ENCODE results near the gene TMEM186.
"Not testable (repeated sequence)": the region's sequence is repeated elsewhere in the genome, so short reads cannot be mapped to it uniquely, and the experiment has no call there.

TMEM186 gene

GRCh38 chr16:8761078-8761477 lies 36.4 kb downstream of the TMEM186 start:
- no peak for DNase-seq (ENCODE audit: low spot score)
- no peak overlapping the region for H3K27ac ChIP-seq
- no peak overlapping the region for H3K4me3 ChIP-seq
- no peak for TF ChIP-seq CTCF (IDR thresholded peaks at IDR 0.05)

- no peak for DNase-seq (ENCODE audit: low spot score)
- no peak overlapping the region for H3K4me3 ChIP-seq
- no peak for TF ChIP-seq CTCF (IDR thresholded peaks at IDR 0.05)
- H3K27ac ChIP-seq = no peak overlapping the region
Observed at GRCh38 chr16:8760021-8760420, 37.4 kb downstream of the TMEM186 start.

- no peak for TF ChIP-seq CTCF (IDR thresholded peaks at IDR 0.05)
- no peak overlapping the region for H3K27ac ChIP-seq
- DNase-seq (ENCODE audit: low spot score) = no peak
- H3K4me3 ChIP-seq = no peak overlapping the region
Observed at GRCh38 chr16:8758022-8758421, 39.4 kb downstream of the TMEM186 start.

- DNase-seq (ENCODE audit: low spot score) = no peak
- no peak overlapping the region for H3K27ac ChIP-seq
- no peak for TF ChIP-seq CTCF (IDR thresholded peaks at IDR 0.05)
- no peak overlapping the region for H3K4me3 ChIP-seq
Observed at GRCh38 chr16:8756755-8757154, 40.7 kb downstream of the TMEM186 start.

- H3K4me3 ChIP-seq = no peak overlapping the region
- TF ChIP-seq CTCF (IDR thresholded peaks at IDR 0.05) = no peak
- H3K27ac ChIP-seq = no peak overlapping the region
- DNase-seq (ENCODE audit: low spot score) = no peak
Observed at GRCh38 chr16:8753416-8754054, 43.9 kb downstream of the TMEM186 start.

GRCh38 chr16:8752706-8753105 lies 44.7 kb downstream of the TMEM186 start:
- no peak for TF ChIP-seq CTCF (IDR thresholded peaks at IDR 0.05)
- Histone ChIP-seq H3K27ac (no peak overlapping the region), H3K4me3 (no peak overlapping the region)
- DNase-seq (ENCODE audit: low spot score) = no peak

GRCh38 chr16:8751481-8752311 lies 45.7 kb downstream of the TMEM186 start:
- DNase-seq (ENCODE audit: low spot score) = no peak
- Histone ChIP-seq H3K27ac (no peak overlapping the region), H3K4me3 (no peak overlapping the region)
- no peak for TF ChIP-seq CTCF (IDR thresholded peaks at IDR 0.05)

GRCh38 chr16:8748944-8749343 lies 48.5 kb downstream of the TMEM186 start:
- not testable (repeated sequence) for H3K4me3 ChIP-seq; DNase-seq (ENCODE audit: low spot score); H3K27ac ChIP-seq

Data from coronary artery (tissue), 2 donors.